Stimulated activated CD8-positive, alpha-beta memory T cell treated with anti-CD3 and anti-CD28 coated beads, Interleukin-2, amount 100 ng/mL, for 48 hours (primary cell): ENCODE measurements around the gene NSDHL.

Experiments
- DNase-seq, 2 donors: peaks; one replicate each; pipeline ENCODE4 v3.0.0-alpha.2; 2020; ENCODE audit warnings: low read depth in 2 of 2

The NSDHL gene

GRCh38 chrX:152844256-152844655 lies 13.4 kb downstream of the NSDHL start:
- DNase-seq = no peak

DNA sequence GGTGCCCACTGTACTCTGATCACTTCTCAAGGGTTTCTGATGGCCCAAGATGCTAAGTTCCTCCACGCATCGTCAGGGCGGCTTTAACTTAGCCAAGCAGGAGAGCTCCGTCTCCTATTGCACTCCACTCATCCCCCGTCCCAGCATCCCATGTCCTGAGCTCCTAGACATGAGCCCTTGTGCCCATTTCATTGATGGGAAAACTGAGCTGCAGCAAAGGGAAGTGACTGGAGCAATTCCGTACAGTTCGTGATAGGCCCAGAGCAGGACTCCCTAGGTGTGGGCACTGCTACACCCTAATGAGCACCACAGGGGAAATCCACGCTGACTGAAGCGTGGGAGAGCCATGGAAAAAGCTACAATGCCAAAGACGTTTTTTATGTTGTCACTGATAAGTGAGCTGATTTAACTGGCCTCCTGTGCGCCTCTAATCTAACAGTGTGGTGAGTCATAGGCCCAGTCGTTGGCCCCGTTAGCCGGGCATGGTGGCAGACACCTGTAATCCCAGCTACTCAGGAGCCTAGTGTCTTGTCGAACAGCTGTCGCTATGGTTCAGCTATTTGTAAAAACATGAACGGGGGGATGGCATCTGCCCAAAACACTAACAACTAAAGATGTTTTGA lies 14.9 kb downstream of the NSDHL start:
- no peak for DNase-seq

DNA sequence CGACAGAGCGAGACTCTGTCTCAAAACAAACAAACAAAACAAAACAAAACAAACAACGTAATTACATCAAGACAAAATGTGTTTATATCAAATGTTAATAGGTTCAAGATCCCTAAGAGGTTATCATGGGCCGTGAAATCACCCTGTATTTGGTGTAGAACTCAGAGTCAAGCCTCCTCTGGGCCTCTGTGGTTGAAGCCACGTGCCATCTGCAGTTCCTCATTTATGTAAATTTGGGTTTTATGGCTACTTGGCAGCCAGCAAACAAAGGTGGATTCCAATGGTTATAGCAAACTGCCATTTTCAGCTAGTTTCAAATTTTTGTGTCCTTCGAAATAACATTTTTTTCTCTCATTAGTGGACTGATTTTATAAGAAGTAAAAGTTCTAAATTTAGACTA lies 16.4 kb downstream of the NSDHL start:
- DNase-seq = no peak

GRCh38 chrX:152850465-152850864 lies 19.6 kb downstream of the NSDHL start:
- DNase-seq = no peak

DNA sequence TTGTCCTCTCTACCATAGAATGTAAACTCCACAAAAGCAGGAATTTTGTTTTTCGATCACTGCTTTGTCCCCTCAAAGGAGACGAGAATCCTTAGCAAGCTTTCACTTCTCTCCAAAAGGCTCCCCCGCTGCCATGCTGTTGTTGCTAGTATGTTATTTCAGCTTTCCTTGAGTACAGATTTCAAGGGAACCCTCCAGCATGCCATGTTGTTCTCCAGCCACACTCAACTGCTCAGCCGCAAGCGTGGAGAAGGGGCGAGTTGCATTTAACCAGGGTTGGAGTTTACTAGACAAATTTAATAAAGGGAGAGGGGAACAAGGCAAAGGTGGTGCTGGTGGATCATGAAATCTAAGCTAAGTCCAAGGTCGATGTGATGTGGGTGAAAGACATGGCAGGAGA lies 23.1 kb downstream of the NSDHL start:
- DNase-seq = no peak

GRCh38 chrX:152861116-152861515 lies 30.3 kb downstream of the NSDHL start:
- no peak for DNase-seq

- no peak for DNase-seq
Measured at GRCh38 chrX:152861826-152862225, 31.0 kb downstream of the NSDHL start.

DNA sequence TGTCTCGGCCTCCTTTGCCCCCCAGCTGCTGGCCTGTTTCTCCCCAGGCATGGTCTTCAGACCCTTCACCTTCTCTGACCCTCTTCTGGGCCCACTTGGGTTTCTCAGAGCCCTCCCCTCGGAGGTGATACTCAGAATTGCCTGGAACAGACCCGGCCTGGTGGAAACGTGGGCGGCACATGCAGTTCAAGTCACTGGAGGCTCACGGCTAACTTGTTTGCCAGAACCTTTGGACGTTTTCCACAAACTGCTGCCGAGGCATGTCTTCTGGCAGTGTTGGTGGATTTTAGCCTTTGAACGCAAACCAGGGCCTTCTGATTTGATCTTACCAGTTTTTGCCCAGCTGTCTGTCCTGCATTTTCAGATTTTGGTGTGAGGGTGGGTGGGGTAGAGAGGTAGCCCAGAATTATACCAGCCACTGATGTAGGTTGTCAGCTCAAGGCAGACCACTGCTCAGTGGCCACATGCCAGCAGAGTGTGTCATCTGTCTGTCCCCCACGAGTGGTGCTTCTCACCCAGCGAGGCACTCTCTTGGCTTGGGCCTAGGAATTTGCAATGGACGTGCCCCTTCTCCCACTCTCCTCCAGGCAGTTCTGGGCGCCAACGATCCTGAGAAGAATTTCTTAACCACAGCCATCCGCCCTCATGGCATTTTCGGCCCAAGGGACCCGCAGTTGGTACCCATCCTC lies 34.5 kb downstream of the NSDHL start:
- DNase-seq = no peak

GRCh38 chrX:152866386-152866785 lies 35.5 kb downstream of the NSDHL start:
- DNase-seq = no peak

DNA sequence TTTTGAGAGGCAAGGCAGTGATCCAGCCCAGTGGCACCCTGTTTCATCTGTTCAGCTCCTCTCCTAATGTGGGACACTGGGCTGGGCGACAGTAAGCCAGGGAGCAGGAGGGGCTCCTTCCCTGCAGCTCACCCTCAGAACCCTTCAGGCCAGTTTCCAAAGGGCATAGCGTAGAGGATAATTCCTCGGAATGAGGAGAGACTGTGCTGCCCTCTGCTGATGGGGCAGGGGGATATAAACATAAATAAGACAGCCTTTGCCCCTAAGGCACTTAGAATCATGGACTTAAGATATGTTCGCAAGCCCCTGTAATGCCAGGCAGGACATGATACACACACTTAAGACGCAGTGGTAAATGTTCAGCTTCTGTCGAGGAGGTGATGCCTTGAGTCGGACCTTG lies 39.1 kb downstream of the NSDHL start:
- no peak for DNase-seq

DNA sequence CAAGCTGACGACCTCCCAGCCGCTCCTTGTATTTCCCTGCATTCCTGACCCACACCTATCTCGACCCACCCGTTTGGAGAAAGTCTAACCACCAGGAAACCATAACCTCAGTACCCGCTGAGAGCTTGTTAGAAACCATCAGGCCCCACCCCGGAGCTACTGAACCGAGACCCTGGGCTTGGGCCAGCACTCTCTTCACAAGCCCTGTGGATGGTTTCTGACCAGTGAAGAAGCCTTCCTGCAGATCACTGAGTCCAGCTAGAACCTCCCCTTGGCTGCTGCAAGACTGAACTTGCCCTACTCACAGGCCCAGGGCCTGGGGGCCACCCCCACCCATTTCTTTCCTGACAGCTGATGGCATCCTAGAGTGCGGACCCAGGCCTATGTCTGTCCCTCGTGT lies 40.4 kb downstream of the NSDHL start:
- no peak for DNase-seq

GRCh38 chrX:152872522-152872921 lies 41.7 kb downstream of the NSDHL start:
- no peak for DNase-seq

DNA sequence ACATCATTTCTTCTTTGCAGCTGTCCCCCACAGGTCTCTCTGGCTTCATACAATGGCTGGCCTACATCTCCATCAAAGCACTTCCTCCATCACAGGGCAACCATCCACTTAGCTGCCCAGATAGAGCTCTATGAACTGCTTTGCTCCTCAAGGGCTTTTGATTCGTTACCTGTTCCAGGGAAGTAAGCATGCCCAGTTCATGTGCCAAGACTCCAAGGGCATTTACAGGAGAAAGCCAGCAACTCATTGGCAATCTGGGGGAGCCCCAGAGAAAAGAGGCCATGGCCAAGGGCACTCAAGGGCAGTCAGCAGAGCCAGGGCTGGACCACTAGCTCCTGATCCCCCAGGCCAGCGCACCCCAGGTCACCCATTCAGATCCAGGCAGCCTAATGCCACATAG lies 42.5 kb downstream of the NSDHL start:
- DNase-seq = no peak

- no peak for DNase-seq
Measured at GRCh38 chrX:152876931-152877840, 46.3 kb downstream of the NSDHL start.

- no peak for DNase-seq
Measured at GRCh38 chrX:152878976-152879755, 48.3 kb downstream of the NSDHL start.

- no peak for DNase-seq
Measured at GRCh38 chrX:152881289-152881688, 50.4 kb downstream of the NSDHL start.

DNA sequence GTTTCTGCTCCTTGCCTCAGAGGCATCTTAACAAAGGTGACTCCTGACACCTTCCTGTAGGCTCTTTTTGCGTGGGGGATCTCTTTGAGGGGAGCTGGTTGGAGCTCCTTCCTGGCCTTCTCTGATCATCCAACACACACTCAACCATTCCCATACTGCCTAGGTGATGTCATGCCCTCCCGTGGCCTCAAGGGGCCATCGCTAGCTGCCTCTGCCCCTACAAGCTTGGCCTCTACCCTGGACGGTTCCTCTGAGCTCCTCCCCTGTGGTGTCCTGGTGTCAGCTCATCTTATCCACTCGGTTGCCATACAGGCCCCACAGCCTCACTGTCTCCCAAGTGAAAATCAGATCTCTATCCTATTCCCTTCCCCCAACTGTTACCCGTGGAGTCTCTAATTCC lies 53.3 kb downstream of the NSDHL start:
- DNase-seq = no peak

- no peak for DNase-seq
Measured at GRCh38 chrX:152886716-152887115, 55.9 kb downstream of the NSDHL start.

DNA sequence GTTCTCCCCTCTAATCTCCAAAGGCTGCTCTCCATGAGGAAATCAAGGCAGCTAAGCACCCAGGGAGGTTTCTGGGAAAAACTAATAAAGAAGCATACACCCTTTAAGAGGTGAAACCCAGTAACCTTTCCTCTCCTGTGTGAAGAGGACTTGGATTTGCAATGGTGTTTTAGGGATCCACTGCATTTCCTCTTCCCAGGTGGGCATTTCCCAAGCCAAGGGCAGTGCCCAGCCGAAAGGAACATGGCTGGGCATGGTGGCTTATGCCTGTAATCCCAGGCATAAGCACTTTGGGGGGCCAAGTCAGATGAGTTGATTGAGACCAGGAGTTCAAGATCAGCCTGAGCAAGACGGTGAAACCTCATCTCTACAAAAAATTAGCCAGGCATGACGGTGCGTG lies 61.6 kb downstream of the NSDHL start:
- DNase-seq = no peak

- no peak for DNase-seq
Measured at GRCh38 chrX:152892999-152893891, 62.4 kb downstream of the NSDHL start.
